CD4-positive, alpha-beta T cell treated with Interferon gamma for 1 hour (primary cell): ENCODE results near the gene GNLY.

Experiments
- DNase-seq: peaks from one replicate; pipeline ENCODE4 v3.0.0-alpha.2; 2020

Gene GNLY

GRCh38 chr2:85748039-85748734 lies 54.0 kb downstream of the GNLY start:
- DNase-seq = no peak
